ENCODE results near the gene DSCAM.

- no peak for TF ChIP-seq POLR2AphosphoS5 (IDR thresholded peaks at IDR 0.05; ENCODE audit: low read depth, low read length)
- no peak for TF ChIP-seq TAF1 (IDR thresholded peaks at IDR 0.05; ENCODE audit: borderline replicate concordance, insufficient read depth, low read length)
- TF ChIP-seq SIN3A (IDR thresholded peaks at IDR 0.05; ENCODE audit: borderline replicate concordance, insufficient read depth, low read length): no peak
- TF ChIP-seq, protein P1, sequence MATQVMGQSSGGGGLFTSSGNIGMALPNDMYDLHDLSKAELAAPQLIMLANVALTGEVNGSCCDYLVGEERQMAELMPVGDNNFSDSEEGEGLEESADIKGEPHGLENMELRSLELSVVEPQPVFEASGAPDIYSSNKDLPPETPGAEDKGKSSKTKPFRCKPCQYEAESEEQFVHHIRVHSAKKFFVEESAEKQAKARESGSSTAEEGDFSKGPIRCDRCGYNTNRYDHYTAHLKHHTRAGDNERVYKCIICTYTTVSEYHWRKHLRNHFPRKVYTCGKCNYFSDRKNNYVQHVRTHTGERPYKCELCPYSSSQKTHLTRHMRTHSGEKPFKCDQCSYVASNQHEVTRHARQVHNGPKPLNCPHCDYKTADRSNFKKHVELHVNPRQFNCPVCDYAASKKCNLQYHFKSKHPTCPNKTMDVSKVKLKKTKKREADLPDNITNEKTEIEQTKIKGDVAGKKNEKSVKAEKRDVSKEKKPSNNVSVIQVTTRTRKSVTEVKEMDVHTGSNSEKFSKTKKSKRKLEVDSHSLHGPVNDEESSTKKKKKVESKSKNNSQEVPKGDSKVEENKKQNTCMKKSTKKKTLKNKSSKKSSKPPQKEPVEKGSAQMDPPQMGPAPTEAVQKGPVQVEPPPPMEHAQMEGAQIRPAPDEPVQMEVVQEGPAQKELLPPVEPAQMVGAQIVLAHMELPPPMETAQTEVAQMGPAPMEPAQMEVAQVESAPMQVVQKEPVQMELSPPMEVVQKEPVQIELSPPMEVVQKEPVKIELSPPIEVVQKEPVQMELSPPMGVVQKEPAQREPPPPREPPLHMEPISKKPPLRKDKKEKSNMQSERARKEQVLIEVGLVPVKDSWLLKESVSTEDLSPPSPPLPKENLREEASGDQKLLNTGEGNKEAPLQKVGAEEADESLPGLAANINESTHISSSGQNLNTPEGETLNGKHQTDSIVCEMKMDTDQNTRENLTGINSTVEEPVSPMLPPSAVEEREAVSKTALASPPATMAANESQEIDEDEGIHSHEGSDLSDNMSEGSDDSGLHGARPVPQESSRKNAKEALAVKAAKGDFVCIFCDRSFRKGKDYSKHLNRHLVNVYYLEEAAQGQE (IDR thresholded peaks at IDR 0.05; ENCODE audit: insufficient read depth in 1 of 2, low read depth in 2 of 2, low read length in 2 of 2): no peak
Observed at GRCh38 chr21:40531431-40532110, 315.4 kb downstream of the DSCAM start.

All from PFSK-1 (cell line).